PC-3 (cell line): ENCODE results near the gene CSNK2A1.

Source experiments
- EZH2phosphoT487 ChIP-seq: fragments of 300-600 bp; sonication (generic); IDR thresholded peaks from 2 replicates; pipeline ENCODE4 v1.6.1; 2018; ENCODE audit warnings: mild to moderate bottlenecking, antibody characterized with exemption, low read length, borderline replicate concordance
- TF ChIP-seq, protein P1 (sequence below): fragments of 300-600 bp; sonication (generic); conservative IDR thresholded peaks from 2 replicates; pipeline ENCODE4 v1.5.1; 2017; ENCODE audit warnings: antibody characterized with exemption, low read depth, mild to moderate bottlenecking, low read length

DNA sequence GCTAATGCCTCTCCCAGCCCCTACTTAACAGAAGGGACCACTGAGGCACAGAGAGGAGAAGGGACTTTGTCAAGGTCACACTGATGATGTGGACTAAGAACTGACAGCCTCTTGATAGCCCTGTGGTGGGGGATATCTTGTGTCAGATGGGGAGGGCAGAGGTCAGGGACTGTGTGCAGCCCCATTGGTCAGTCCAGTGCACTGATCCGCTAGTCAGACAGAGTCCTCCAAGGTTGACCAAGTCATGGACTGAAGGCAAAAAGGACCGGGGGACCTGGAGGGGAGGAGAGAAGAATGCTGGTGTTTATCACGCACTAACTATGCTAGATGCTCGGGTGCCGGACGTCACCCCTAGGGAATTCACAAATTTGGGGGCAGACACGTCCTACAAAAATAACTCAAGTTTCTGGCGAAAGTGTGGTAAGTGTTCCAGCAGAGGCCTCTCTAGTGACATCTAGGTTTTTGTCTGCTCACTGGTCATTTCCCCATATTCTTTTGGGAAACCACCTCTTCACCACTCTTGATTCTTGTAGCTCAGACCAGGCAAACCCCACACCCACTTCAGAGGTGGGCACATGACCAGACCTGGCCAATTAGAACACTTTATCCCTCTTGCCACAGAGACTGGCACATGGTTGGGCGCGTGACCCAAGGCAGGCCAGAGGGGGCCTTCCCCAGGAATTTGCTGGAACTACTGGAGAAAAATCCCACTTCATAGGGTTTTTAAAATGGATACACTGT lies 45.5 kb upstream of the CSNK2A1 start:
- TF ChIP-seq, protein P1, sequence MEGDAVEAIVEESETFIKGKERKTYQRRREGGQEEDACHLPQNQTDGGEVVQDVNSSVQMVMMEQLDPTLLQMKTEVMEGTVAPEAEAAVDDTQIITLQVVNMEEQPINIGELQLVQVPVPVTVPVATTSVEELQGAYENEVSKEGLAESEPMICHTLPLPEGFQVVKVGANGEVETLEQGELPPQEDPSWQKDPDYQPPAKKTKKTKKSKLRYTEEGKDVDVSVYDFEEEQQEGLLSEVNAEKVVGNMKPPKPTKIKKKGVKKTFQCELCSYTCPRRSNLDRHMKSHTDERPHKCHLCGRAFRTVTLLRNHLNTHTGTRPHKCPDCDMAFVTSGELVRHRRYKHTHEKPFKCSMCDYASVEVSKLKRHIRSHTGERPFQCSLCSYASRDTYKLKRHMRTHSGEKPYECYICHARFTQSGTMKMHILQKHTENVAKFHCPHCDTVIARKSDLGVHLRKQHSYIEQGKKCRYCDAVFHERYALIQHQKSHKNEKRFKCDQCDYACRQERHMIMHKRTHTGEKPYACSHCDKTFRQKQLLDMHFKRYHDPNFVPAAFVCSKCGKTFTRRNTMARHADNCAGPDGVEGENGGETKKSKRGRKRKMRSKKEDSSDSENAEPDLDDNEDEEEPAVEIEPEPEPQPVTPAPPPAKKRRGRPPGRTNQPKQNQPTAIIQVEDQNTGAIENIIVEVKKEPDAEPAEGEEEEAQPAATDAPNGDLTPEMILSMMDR: no peak
- TF ChIP-seq EZH2phosphoT487: no peak
